RWPE2 (cell line): Measurements from ENCODE around the gene GLS2.
"Not testable (repeated sequence)": the region's sequence is repeated elsewhere in the genome, so short reads cannot be mapped to it uniquely, and the experiment has no call there.

Source experiments
- ATAC-seq: fragments of 200-7000 bp; cut with Tn5 transposase; 3 replicates; pipeline ENCODE4 v1.9.1; 2021; ENCODE audit warnings: low read depth
- DNase-seq: peaks from one replicate; pipeline ENCODE4 v3.0.0-alpha.2; 2020; ENCODE audit warnings: low spot score
- H3K27ac ChIP-seq: fragments of 450-650 bp; 2 replicates; pipeline ENCODE4 v1.5.1; 2017; ENCODE audit warnings: mild to moderate bottlenecking; ENCODE audit not compliant: poor library complexity, severe bottlenecking
- H3K27me3 ChIP-seq: fragments of 250-450 bp; sonication (Bioruptor Pico); 2 replicates; pipeline ENCODE4 v1.5.1; 2021; ENCODE audit warnings: mild to moderate bottlenecking, moderate library complexity; ENCODE audit not compliant: insufficient read depth, poor library complexity, severe bottlenecking
- H3K36me3 ChIP-seq: fragments of 250-450 bp; sonication (Bioruptor Pico); 2 replicates; pipeline ENCODE4 v1.5.1; 2020; ENCODE audit warnings: low read depth, mild to moderate bottlenecking, moderate library complexity
- H3K4me1 ChIP-seq: fragments of 250-450 bp; sonication (Bioruptor Pico); 2 replicates; pipeline ENCODE4 v1.5.1; 2021; ENCODE audit warnings: mild to moderate bottlenecking, moderate library complexity; ENCODE audit not compliant: insufficient read depth, poor library complexity, severe bottlenecking
- H3K4me3 ChIP-seq: fragments of 250-450 bp; sonication (Bioruptor Pico); 2 replicates; pipeline ENCODE4 v1.5.1; 2021; ENCODE audit warnings: mild to moderate bottlenecking, moderate library complexity; ENCODE audit not compliant: severe bottlenecking
- H3K9me3 ChIP-seq: fragments of 250-450 bp; sonication (Bioruptor Pico); 2 replicates; pipeline ENCODE4 v1.5.1; 2021; ENCODE audit warnings: mild to moderate bottlenecking, moderate library complexity; ENCODE audit not compliant: severe bottlenecking
- CTCF ChIP-seq: fragments of 450-650 bp; IDR thresholded peaks from one replicate; pipeline ENCODE4 v1.5.1; 2017; ENCODE audit warnings: mild to moderate bottlenecking, moderate library complexity; ENCODE audit not compliant: poor library complexity, severe bottlenecking

GLS2 gene

GRCh38 chr12:56510786-56511185 lies 22.8 kb upstream of the GLS2 start:
- Histone ChIP-seq H3K4me1 (no peaks in the 10 kb centered on the region), H3K36me3 (no peaks in the 10 kb centered on the region), H3K4me3 (no peak overlapping the region), H3K27me3 (no peaks in the 10 kb centered on the region), H3K9me3 (no peaks in the 10 kb centered on the region), H3K27ac (no peak overlapping the region)
- no peak for ATAC-seq
- TF ChIP-seq CTCF = no peak
- DNase-seq = no peak

GRCh38 chr12:56499879-56500278 lies 11.9 kb upstream of the GLS2 start:
- H3K4me3 ChIP-seq = not testable (repeated sequence)

GRCh38 chr12:56499452-56499851 lies 11.5 kb upstream of the GLS2 start:
- not testable (repeated sequence) for ATAC-seq, H3K36me3 ChIP-seq, H3K4me1 ChIP-seq, H3K27ac ChIP-seq, DNase-seq, H3K4me3 ChIP-seq, H3K9me3 ChIP-seq, H3K27me3 ChIP-seq

More at GRCh38 chr12:56499879-56500278, 11.9 kb upstream of the GLS2 start:
- not testable (repeated sequence) for ATAC-seq, H3K27me3 ChIP-seq, H3K36me3 ChIP-seq, H3K4me1 ChIP-seq, H3K9me3 ChIP-seq, DNase-seq, H3K27ac ChIP-seq

- H3K27me3 ChIP-seq, H3K36me3 ChIP-seq, ATAC-seq, DNase-seq, H3K4me1 ChIP-seq, H3K9me3 ChIP-seq, H3K4me3 ChIP-seq, H3K27ac ChIP-seq: not testable (repeated sequence)
Observed at GRCh38 chr12:56498126-56498902, 10.4 kb upstream of the GLS2 start.

GRCh38 chr12:56496704-56497103 lies 8.7 kb upstream of the GLS2 start:
- not testable (repeated sequence) for ATAC-seq, DNase-seq, H3K27ac ChIP-seq, H3K4me1 ChIP-seq, H3K27me3 ChIP-seq, H3K36me3 ChIP-seq, H3K9me3 ChIP-seq, H3K4me3 ChIP-seq
- TF ChIP-seq CTCF = peak; percentile 58

GRCh38 chr12:56494481-56494880 lies 6.5 kb upstream of the GLS2 start:
- H3K4me3 ChIP-seq, ATAC-seq, H3K27ac ChIP-seq, H3K4me1 ChIP-seq, H3K36me3 ChIP-seq, H3K27me3 ChIP-seq, H3K9me3 ChIP-seq, DNase-seq: not testable (repeated sequence)

GRCh38 chr12:56494106-56494415 lies 6.1 kb upstream of the GLS2 start:
- not testable (repeated sequence) for H3K9me3 ChIP-seq, H3K27ac ChIP-seq, ATAC-seq, H3K27me3 ChIP-seq, H3K36me3 ChIP-seq, DNase-seq, H3K4me3 ChIP-seq, H3K4me1 ChIP-seq

GRCh38 chr12:56493409-56494105 lies 5.6 kb upstream of the GLS2 start:
- not testable (repeated sequence) for ATAC-seq

More at GRCh38 chr12:56493409-56494105, 5.6 kb upstream of the GLS2 start:
- not testable (repeated sequence) for H3K36me3 ChIP-seq, H3K4me1 ChIP-seq, DNase-seq, H3K27ac ChIP-seq, H3K9me3 ChIP-seq, H3K4me3 ChIP-seq
- peaks cover 13% of the 10 kb centered on the region for H3K27me3 ChIP-seq
